IMR-90 (cell line): ENCODE data around the gene NUDT19. TPM values are rescaled to one million over a fixed set of nuclear protein-coding genes. Genes with fewer than 3 reads are reported as not detected.

Source experiments
- ATAC-seq: fragments of 200-7000 bp; cut with Tn5 transposase; 2 replicates; pipeline ENCODE4 v1.9.1; 2020; ENCODE audit warnings: low read depth, mild to moderate bottlenecking, moderate library complexity
- BruUV-seq: library from RNA; stranded (reverse); fragments of 400-500 nt; replicated peaks from 2 replicates; lab custom pipeline; 2021; lab: Mats Ljungman, UMichigan
- CTCF ChIA-PET: fragments of 300-600 bp; formaldehyde crosslinking; extraction: SDS; loops from one replicate; lab custom pipeline; 2021; ENCODE audit warnings: antibody characterized with exemption; lab: Yijun Ruan, JAX
- POLR2A ChIA-PET: fragments of 300-600 bp; sonication (Branson Sonifier 250); formaldehyde crosslinking; loops from one replicate; lab custom pipeline; 2022; ENCODE audit warnings: antibody characterized with exemption; ENCODE audit not compliant: unreplicated experiment; lab: Charles Lee
- DNase-seq: peaks from one replicate; pipeline ENCODE4 v3.0.0; 2013
- H2AFZ ChIP-seq: replicated peaks from 2 replicates; pipeline ENCODE3; 2013; ENCODE audit warnings: low read length, mild to moderate bottlenecking; ENCODE audit not compliant: poor library complexity
- H2AK5ac ChIP-seq: 2 replicates; pipeline ENCODE4 v1.6.1; 2013; ENCODE audit warnings: low read depth, low read length, inconsistent platforms
- H2AK9ac ChIP-seq: replicated peaks from 2 replicates; pipeline ENCODE3; 2013; ENCODE audit warnings: mild to moderate bottlenecking, low read depth, low read length, moderate library complexity; ENCODE audit not compliant: poor library complexity
- H2BK120ac ChIP-seq: 2 replicates; pipeline ENCODE4 v1.6.1; 2013; ENCODE audit warnings: low read depth, low read length, inconsistent platforms
- H2BK15ac ChIP-seq: 3 replicates; pipeline ENCODE4 v1.6.1; 2013; ENCODE audit warnings: low read depth, low read length, inconsistent platforms
- H2BK20ac ChIP-seq: 2 replicates; pipeline ENCODE4 v1.6.1; 2013; ENCODE audit warnings: low read depth, mild to moderate bottlenecking, inconsistent platforms, low read length, moderate library complexity
- H2BK5ac ChIP-seq: 2 replicates; pipeline ENCODE4 v1.6.1; 2013; ENCODE audit warnings: mild to moderate bottlenecking, low read depth, low read length, inconsistent platforms; ENCODE audit not compliant: poor library complexity, severe bottlenecking
- H3K14ac ChIP-seq: replicated peaks from 2 replicates; pipeline ENCODE4 v1.6.1; 2013; ENCODE audit warnings: low read depth, low read length, inconsistent platforms
- H3K18ac ChIP-seq: 2 replicates; pipeline ENCODE4 v1.6.1; 2013; ENCODE audit warnings: low read depth, low read length, control low read depth
- H3K23ac ChIP-seq: 2 replicates; pipeline ENCODE4 v1.6.1; 2013; ENCODE audit warnings: low read depth, low read length, inconsistent platforms
- H3K27ac ChIP-seq: 2 replicates; pipeline ENCODE4 v1.5.1; 2013; ENCODE audit warnings: mild to moderate bottlenecking, control low read depth, low read length; ENCODE audit not compliant: insufficient read depth
- H3K27me3 ChIP-seq: 2 replicates; pipeline ENCODE4 v1.6.1; 2013; ENCODE audit warnings: low read length; ENCODE audit not compliant: control insufficient read depth, insufficient read depth
- H3K36me3 ChIP-seq: 2 replicates; pipeline ENCODE4 v1.6.1; 2013; ENCODE audit warnings: low read length, mixed read lengths; ENCODE audit not compliant: control insufficient read depth, insufficient read depth
- H3K4ac ChIP-seq: 2 replicates; pipeline ENCODE4 v1.6.1; 2013; ENCODE audit warnings: low read depth, low read length, inconsistent platforms
- H3K4me1 ChIP-seq: 2 replicates; pipeline ENCODE4 v1.6.1; 2013; ENCODE audit warnings: low read length, mixed read lengths; ENCODE audit not compliant: control insufficient read depth, insufficient read depth
- H3K4me2 ChIP-seq: 2 replicates; pipeline ENCODE4 v1.6.1; 2013; ENCODE audit warnings: low read depth, mild to moderate bottlenecking, control low read depth, low read length, moderate library complexity
- H3K4me3 ChIP-seq: 2 replicates; pipeline ENCODE4 v1.5.1; 2013; ENCODE audit warnings: low read depth, mild to moderate bottlenecking, control low read depth, low read length, moderate library complexity; ENCODE audit not compliant: insufficient read depth
- H3K56ac ChIP-seq: 2 replicates; pipeline ENCODE4 v1.6.1; 2013; ENCODE audit warnings: low read length, inconsistent platforms; ENCODE audit not compliant: insufficient read depth; ENCODE audit errors: extremely low read depth
- H3K79me1 ChIP-seq, 2 experiments: 2 replicates each; pipeline ENCODE4 v1.6.1; 2013; ENCODE audit warnings: low read length in 2 of 2, inconsistent platforms in 1 of 2, low read depth in 1 of 2
- H3K9ac ChIP-seq: 2 replicates; pipeline ENCODE4 v1.6.1; 2013; ENCODE audit warnings: low read depth, low read length, control low read depth
- H3K9me1 ChIP-seq: 2 replicates; pipeline ENCODE4 v1.6.1; 2013; ENCODE audit warnings: low read length, inconsistent platforms; ENCODE audit not compliant: insufficient read depth
- H3K9me3 ChIP-seq: 2 replicates; pipeline ENCODE4 v1.6.1; 2013; ENCODE audit warnings: low read length; ENCODE audit not compliant: control insufficient read depth, insufficient read depth
- H4K20me1 ChIP-seq: 2 replicates; pipeline ENCODE4 v1.6.1; 2013; ENCODE audit warnings: low read length, inconsistent platforms; ENCODE audit not compliant: insufficient read depth
- H4K5ac ChIP-seq: 2 replicates; pipeline ENCODE4 v1.6.1; 2013; ENCODE audit warnings: mild to moderate bottlenecking, low read depth, low read length, control low read depth
- H4K8ac ChIP-seq, 2 experiments: 2 replicates each; pipeline ENCODE4 v1.6.1; 2013; ENCODE audit warnings: low read depth in 2 of 2, low read length in 2 of 2, control low read depth in 1 of 2, inconsistent platforms in 1 of 2
- H4K91ac ChIP-seq: 2 replicates; pipeline ENCODE4 v1.6.1; 2013; ENCODE audit warnings: low read depth, low read length, inconsistent platforms; ENCODE audit not compliant: insufficient read depth
- CHD1 ChIP-seq: IDR thresholded peaks from 2 replicates; pipeline ENCODE4 v1.6.1; 2012; ENCODE audit warnings: low read depth, low read length, improper control_type of control experiment
- MAFK ChIP-seq: IDR thresholded peaks from 2 replicates; pipeline ENCODE4 v1.6.1; 2012; ENCODE audit warnings: low read depth, low read length, improper control_type of control experiment
- RFX5 ChIP-seq: IDR thresholded peaks from 2 replicates; pipeline ENCODE4 v1.8.0; 2012; ENCODE audit warnings: low read depth, mild to moderate bottlenecking, low read length, moderate library complexity
- WGBS, 2 experiments: methylation state at CpG; one replicate each; pipeline versions ENCODE4 v1.1.5 to v1.1.7; 2013; ENCODE audit warnings: missing lambda C conversion rate in 2 of 2; ENCODE audit not compliant: insufficient read length in 1 of 2; ENCODE audit errors: extremely low coverage in 2 of 2; 5-methylcytosine and 5-hydroxymethylcytosine counted together
- dilution Hi-C: fragments of 300-500 bp; cut with HindIII; formaldehyde crosslinking; loops from one replicate; pipeline ENCODE4 v1.14.3; 2018; ENCODE audit warnings: low sequenced_read_pairs; ENCODE audit not compliant: unreplicated experiment
- in situ Hi-C: fragments of 300-500 bp; cut with MboI; formaldehyde crosslinking; loops from 3 replicates; pipeline ENCODE4 v1.14.3; 2019; ENCODE audit warnings: low sequenced_read_pairs, inconsistent platforms, mixed read lengths
- intact Hi-C: fragments of 100-400 bp; cut with micrococcal nuclease; formaldehyde crosslinking; loops from 2 replicates; pipeline ENCODE4 v1.10.0; 2022
- polyA plus RNA-seq, 3 experiments: library from polyadenylated mRNA; depleted of rRNA; stranded (reverse); fragments of >200 nt; gene quantifications; 2 replicates each; pipeline ENCODE4 v1.2.3, GENCODE V29; 2012; ENCODE audit warnings: low replicate concordance in 1 of 3
- total RNA-seq: library from RNA; depleted of rRNA; stranded (reverse); fragments of >200 nt; gene quantifications from 2 replicates; pipeline ENCODE4 v1.2.3, GENCODE V29; 2012
- TF ChIP-seq, protein P1 (sequence below): conservative IDR thresholded peaks from 2 replicates; pipeline ENCODE4 v1.5.1; 2012; ENCODE audit warnings: mild to moderate bottlenecking, low read depth, low read length, improper control_type of control experiment
- TF ChIP-seq, protein P2 (sequence below): fragments of 150-350 bp; IDR thresholded peaks from 2 replicates; pipeline ENCODE4 v1.6.1; 2017; ENCODE audit warnings: mild to moderate bottlenecking, antibody characterized with exemption, low read length, low read depth

NUDT19 gene
- total and polyA plus RNA-seq, 2 of the 4 experiments (the other 2 are of a cell fraction) = 4.1 to 4.5 TPM

DNA sequence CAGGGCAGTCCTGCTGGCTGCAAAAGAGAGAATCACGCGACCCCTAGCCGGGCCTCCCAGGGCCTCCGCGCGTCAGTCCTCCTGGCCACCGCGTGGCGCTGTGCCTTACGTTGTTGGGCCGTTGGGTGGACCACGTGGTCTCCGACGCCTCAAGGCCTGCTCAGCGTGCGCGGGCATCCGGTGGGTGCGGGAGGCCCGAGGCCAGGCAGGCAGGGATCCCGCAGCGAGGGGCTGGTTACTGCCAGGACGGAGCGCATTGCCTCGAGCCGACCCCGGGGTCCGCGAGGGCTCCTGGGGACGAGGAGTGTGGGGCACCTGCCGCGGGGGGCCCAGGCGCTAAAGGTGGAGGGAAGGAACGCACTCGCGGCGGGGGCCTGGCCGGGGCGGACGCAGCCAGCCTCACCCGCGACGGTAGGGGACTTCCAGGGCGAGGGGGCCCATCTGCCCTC, 28.0 kb downstream of the NUDT19 start, which contains the start of gene TDRD12:
TSS of gene TDRD12 (plus strand) at position 157 of the 449 bp plus-strand sequence. CDS start 306 bp downstream, outside the sequence.
- H3K36me3 ChIP-seq = peaks cover 2% of the 10 kb centered on the region; the same call in 1 of the 2 replicates
- no peaks in the 10 kb centered on the region for H3K9me3 ChIP-seq
- H2AK9ac ChIP-seq = no peak within 1 kb of the TSS
- no peak within 1 kb of the TSS for H3K9ac ChIP-seq
- no peak within 1 kb of the TSS for H3K14ac ChIP-seq
- no peak within 1 kb of the TSS for H2BK5ac ChIP-seq
- no peak within 1 kb of the TSS for H3K4ac ChIP-seq
- no peaks in the 10 kb centered on the region for H3K9me1 ChIP-seq
- dilution Hi-C loops = no loop called here
- intact Hi-C loops = no loop called here
- H2BK120ac ChIP-seq = no peak within 1 kb of the TSS
- H2BK20ac ChIP-seq = no peak within 1 kb of the TSS
- H3K23ac ChIP-seq = no peak within 1 kb of the TSS
- H3K27ac ChIP-seq = no peak within 1 kb of the TSS
- WGBS, 2 experiments = 94% methylated on average over 12 of the region's 44 CpGs; no CpG with 5 or more reads in 1 of the 2 experiments
- H2AFZ ChIP-seq = no peak within 1 kb of the TSS
- H3K27me3 ChIP-seq = no peaks in the 10 kb centered on the region
- H3K18ac ChIP-seq = no peak within 1 kb of the TSS
- POLR2A ChIA-PET = no interaction called here
- ATAC-seq = no peak
- H2BK15ac ChIP-seq = no peak within 1 kb of the TSS
- H2AK5ac ChIP-seq = no peak within 1 kb of the TSS
- H3K56ac ChIP-seq = no peak within 1 kb of the TSS
- H3K4me1 ChIP-seq = no peaks in the 10 kb centered on the region
- no peak within 1 kb of the TSS for H4K5ac ChIP-seq
- H4K8ac ChIP-seq = no peak within 1 kb of the TSS
- CTCF ChIA-PET = no interaction called here
- no peak for DNase-seq
- no TSS peak for BruUV-seq
- in situ Hi-C loops = no loop called here
- no peak within 1 kb of the TSS for H3K4me2 ChIP-seq
- H4K20me1 ChIP-seq = no peaks in the 10 kb centered on the region
- H3K4me3 ChIP-seq = no peak within 1 kb of the TSS
- no peaks in the 10 kb centered on the region for H3K79me1 ChIP-seq
- no peak for TF ChIP-seq CHD1
- TF ChIP-seq, protein P1, sequence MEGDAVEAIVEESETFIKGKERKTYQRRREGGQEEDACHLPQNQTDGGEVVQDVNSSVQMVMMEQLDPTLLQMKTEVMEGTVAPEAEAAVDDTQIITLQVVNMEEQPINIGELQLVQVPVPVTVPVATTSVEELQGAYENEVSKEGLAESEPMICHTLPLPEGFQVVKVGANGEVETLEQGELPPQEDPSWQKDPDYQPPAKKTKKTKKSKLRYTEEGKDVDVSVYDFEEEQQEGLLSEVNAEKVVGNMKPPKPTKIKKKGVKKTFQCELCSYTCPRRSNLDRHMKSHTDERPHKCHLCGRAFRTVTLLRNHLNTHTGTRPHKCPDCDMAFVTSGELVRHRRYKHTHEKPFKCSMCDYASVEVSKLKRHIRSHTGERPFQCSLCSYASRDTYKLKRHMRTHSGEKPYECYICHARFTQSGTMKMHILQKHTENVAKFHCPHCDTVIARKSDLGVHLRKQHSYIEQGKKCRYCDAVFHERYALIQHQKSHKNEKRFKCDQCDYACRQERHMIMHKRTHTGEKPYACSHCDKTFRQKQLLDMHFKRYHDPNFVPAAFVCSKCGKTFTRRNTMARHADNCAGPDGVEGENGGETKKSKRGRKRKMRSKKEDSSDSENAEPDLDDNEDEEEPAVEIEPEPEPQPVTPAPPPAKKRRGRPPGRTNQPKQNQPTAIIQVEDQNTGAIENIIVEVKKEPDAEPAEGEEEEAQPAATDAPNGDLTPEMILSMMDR = no peak
- no peak for TF ChIP-seq RFX5
- TF ChIP-seq MAFK = no peak
- TF ChIP-seq, protein P2, sequence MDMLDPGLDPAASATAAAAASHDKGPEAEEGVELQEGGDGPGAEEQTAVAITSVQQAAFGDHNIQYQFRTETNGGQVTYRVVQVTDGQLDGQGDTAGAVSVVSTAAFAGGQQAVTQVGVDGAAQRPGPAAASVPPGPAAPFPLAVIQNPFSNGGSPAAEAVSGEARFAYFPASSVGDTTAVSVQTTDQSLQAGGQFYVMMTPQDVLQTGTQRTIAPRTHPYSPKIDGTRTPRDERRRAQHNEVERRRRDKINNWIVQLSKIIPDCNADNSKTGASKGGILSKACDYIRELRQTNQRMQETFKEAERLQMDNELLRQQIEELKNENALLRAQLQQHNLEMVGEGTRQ = no peak
- H4K91ac ChIP-seq = no peak within 1 kb of the TSS
